Right lobe of liver (tissue), 4 donors: ENCODE results near the gene EED.

Experiments
- POLR2A ChIP-seq: fragments of 450-650 bp; IDR thresholded peaks from one replicate; pipeline ENCODE4 v1.6.1; 2017; ENCODE audit warnings: antibody characterized with exemption, mild to moderate bottlenecking
- TF ChIP-seq, protein P1 (sequence below), 4 donors: fragments of 200-600 bp in 3 of 4; fragments of 450-650 bp in 1 of 4; IDR thresholded peaks; one replicate each; pipeline versions ENCODE4 v1.5.1 to v1.8.0; 2016 to 2022; ENCODE audit warnings: antibody characterized with exemption in 4 of 4, mild to moderate bottlenecking in 2 of 4
- donor health status: DM: no; HTN: no; CAD: no.
- donor health status: DM: no; HTN: no; CAD: no.
- donor health status: DM: no; HTN: yes; CAD: no.

DNA sequence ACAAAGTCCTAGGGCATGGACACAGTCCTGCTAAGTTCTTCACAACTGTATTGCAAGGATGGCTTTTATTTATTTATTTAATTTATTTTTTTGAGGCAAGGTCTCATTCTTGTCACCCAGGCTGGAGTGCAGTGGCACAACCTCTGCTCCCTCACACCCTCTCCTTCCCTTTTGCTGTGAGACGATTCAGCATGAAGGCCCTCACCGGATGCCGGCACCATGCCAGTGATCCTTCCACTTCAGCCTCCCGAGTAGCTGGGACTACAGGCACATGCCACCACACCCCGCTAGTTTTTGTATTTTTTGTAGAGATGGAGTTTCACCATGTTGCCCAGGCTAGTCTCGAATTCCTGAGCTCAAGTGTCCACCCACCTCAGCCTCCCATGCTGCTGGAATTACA, 17.8 kb downstream of the EED start:
- TF ChIP-seq, protein P1, sequence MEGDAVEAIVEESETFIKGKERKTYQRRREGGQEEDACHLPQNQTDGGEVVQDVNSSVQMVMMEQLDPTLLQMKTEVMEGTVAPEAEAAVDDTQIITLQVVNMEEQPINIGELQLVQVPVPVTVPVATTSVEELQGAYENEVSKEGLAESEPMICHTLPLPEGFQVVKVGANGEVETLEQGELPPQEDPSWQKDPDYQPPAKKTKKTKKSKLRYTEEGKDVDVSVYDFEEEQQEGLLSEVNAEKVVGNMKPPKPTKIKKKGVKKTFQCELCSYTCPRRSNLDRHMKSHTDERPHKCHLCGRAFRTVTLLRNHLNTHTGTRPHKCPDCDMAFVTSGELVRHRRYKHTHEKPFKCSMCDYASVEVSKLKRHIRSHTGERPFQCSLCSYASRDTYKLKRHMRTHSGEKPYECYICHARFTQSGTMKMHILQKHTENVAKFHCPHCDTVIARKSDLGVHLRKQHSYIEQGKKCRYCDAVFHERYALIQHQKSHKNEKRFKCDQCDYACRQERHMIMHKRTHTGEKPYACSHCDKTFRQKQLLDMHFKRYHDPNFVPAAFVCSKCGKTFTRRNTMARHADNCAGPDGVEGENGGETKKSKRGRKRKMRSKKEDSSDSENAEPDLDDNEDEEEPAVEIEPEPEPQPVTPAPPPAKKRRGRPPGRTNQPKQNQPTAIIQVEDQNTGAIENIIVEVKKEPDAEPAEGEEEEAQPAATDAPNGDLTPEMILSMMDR (IDR thresholded peaks at IDR 0.05), result no peak
- no peak for TF ChIP-seq POLR2A
